IMR-90 (cell line): ENCODE data around the gene RNU6-7. TPM values are rescaled to one million over a fixed set of nuclear protein-coding genes. Genes with fewer than 3 reads are reported as not detected.

Source experiments
- ATAC-seq: fragments of 200-7000 bp; cut with Tn5 transposase; 2 replicates; pipeline ENCODE4 v1.9.1; 2020; ENCODE audit warnings: low read depth, mild to moderate bottlenecking, moderate library complexity
- BruUV-seq: library from RNA; stranded (reverse); fragments of 400-500 nt; replicated peaks from 2 replicates; lab custom pipeline; 2021; lab: Mats Ljungman, UMichigan
- CTCF ChIA-PET: fragments of 300-600 bp; formaldehyde crosslinking; extraction: SDS; loops from one replicate; lab custom pipeline; 2021; ENCODE audit warnings: antibody characterized with exemption; lab: Yijun Ruan, JAX
- POLR2A ChIA-PET: fragments of 300-600 bp; sonication (Branson Sonifier 250); formaldehyde crosslinking; loops from one replicate; lab custom pipeline; 2022; ENCODE audit warnings: antibody characterized with exemption; ENCODE audit not compliant: unreplicated experiment; lab: Charles Lee
- DNase-seq: peaks from one replicate; pipeline ENCODE4 v3.0.0; 2013
- H2AFZ ChIP-seq: replicated peaks from 2 replicates; pipeline ENCODE3; 2013; ENCODE audit warnings: low read length, mild to moderate bottlenecking; ENCODE audit not compliant: poor library complexity
- H2AK5ac ChIP-seq: 2 replicates; pipeline ENCODE4 v1.6.1; 2013; ENCODE audit warnings: low read depth, low read length, inconsistent platforms
- H2AK9ac ChIP-seq: replicated peaks from 2 replicates; pipeline ENCODE3; 2013; ENCODE audit warnings: mild to moderate bottlenecking, low read depth, low read length, moderate library complexity; ENCODE audit not compliant: poor library complexity
- H2BK120ac ChIP-seq: 2 replicates; pipeline ENCODE4 v1.6.1; 2013; ENCODE audit warnings: low read depth, low read length, inconsistent platforms
- H2BK15ac ChIP-seq: 3 replicates; pipeline ENCODE4 v1.6.1; 2013; ENCODE audit warnings: low read depth, low read length, inconsistent platforms
- H2BK20ac ChIP-seq: 2 replicates; pipeline ENCODE4 v1.6.1; 2013; ENCODE audit warnings: low read depth, mild to moderate bottlenecking, inconsistent platforms, low read length, moderate library complexity
- H2BK5ac ChIP-seq: 2 replicates; pipeline ENCODE4 v1.6.1; 2013; ENCODE audit warnings: mild to moderate bottlenecking, low read depth, low read length, inconsistent platforms; ENCODE audit not compliant: poor library complexity, severe bottlenecking
- H3K14ac ChIP-seq: replicated peaks from 2 replicates; pipeline ENCODE4 v1.6.1; 2013; ENCODE audit warnings: low read depth, low read length, inconsistent platforms
- H3K18ac ChIP-seq: 2 replicates; pipeline ENCODE4 v1.6.1; 2013; ENCODE audit warnings: low read depth, low read length, control low read depth
- H3K23ac ChIP-seq: 2 replicates; pipeline ENCODE4 v1.6.1; 2013; ENCODE audit warnings: low read depth, low read length, inconsistent platforms
- H3K27ac ChIP-seq: 2 replicates; pipeline ENCODE4 v1.5.1; 2013; ENCODE audit warnings: mild to moderate bottlenecking, control low read depth, low read length; ENCODE audit not compliant: insufficient read depth
- H3K27me3 ChIP-seq: 2 replicates; pipeline ENCODE4 v1.6.1; 2013; ENCODE audit warnings: low read length; ENCODE audit not compliant: control insufficient read depth, insufficient read depth
- H3K36me3 ChIP-seq: 2 replicates; pipeline ENCODE4 v1.6.1; 2013; ENCODE audit warnings: low read length, mixed read lengths; ENCODE audit not compliant: control insufficient read depth, insufficient read depth
- H3K4ac ChIP-seq: 2 replicates; pipeline ENCODE4 v1.6.1; 2013; ENCODE audit warnings: low read depth, low read length, inconsistent platforms
- H3K4me1 ChIP-seq: 2 replicates; pipeline ENCODE4 v1.6.1; 2013; ENCODE audit warnings: low read length, mixed read lengths; ENCODE audit not compliant: control insufficient read depth, insufficient read depth
- H3K4me2 ChIP-seq: 2 replicates; pipeline ENCODE4 v1.6.1; 2013; ENCODE audit warnings: low read depth, mild to moderate bottlenecking, control low read depth, low read length, moderate library complexity
- H3K4me3 ChIP-seq: 2 replicates; pipeline ENCODE4 v1.5.1; 2013; ENCODE audit warnings: low read depth, mild to moderate bottlenecking, control low read depth, low read length, moderate library complexity; ENCODE audit not compliant: insufficient read depth
- H3K56ac ChIP-seq: 2 replicates; pipeline ENCODE4 v1.6.1; 2013; ENCODE audit warnings: low read length, inconsistent platforms; ENCODE audit not compliant: insufficient read depth; ENCODE audit errors: extremely low read depth
- H3K79me1 ChIP-seq, 2 experiments: 2 replicates each; pipeline ENCODE4 v1.6.1; 2013; ENCODE audit warnings: low read length in 2 of 2, inconsistent platforms in 1 of 2, low read depth in 1 of 2
- H3K9ac ChIP-seq: 2 replicates; pipeline ENCODE4 v1.6.1; 2013; ENCODE audit warnings: low read depth, low read length, control low read depth
- H3K9me1 ChIP-seq: 2 replicates; pipeline ENCODE4 v1.6.1; 2013; ENCODE audit warnings: low read length, inconsistent platforms; ENCODE audit not compliant: insufficient read depth
- H3K9me3 ChIP-seq: 2 replicates; pipeline ENCODE4 v1.6.1; 2013; ENCODE audit warnings: low read length; ENCODE audit not compliant: control insufficient read depth, insufficient read depth
- H4K20me1 ChIP-seq: 2 replicates; pipeline ENCODE4 v1.6.1; 2013; ENCODE audit warnings: low read length, inconsistent platforms; ENCODE audit not compliant: insufficient read depth
- H4K5ac ChIP-seq: 2 replicates; pipeline ENCODE4 v1.6.1; 2013; ENCODE audit warnings: mild to moderate bottlenecking, low read depth, low read length, control low read depth
- H4K8ac ChIP-seq, 2 experiments: 2 replicates each; pipeline ENCODE4 v1.6.1; 2013; ENCODE audit warnings: low read depth in 2 of 2, low read length in 2 of 2, control low read depth in 1 of 2, inconsistent platforms in 1 of 2
- H4K91ac ChIP-seq: 2 replicates; pipeline ENCODE4 v1.6.1; 2013; ENCODE audit warnings: low read depth, low read length, inconsistent platforms; ENCODE audit not compliant: insufficient read depth
- BHLHE40 ChIP-seq: fragments of 150-350 bp; IDR thresholded peaks from 2 replicates; pipeline ENCODE4 v1.6.1; 2016; ENCODE audit warnings: mild to moderate bottlenecking, low read depth, low read length
- CEBPB ChIP-seq: IDR thresholded peaks from 2 replicates; pipeline ENCODE4 v1.6.1; 2012; ENCODE audit warnings: low read depth, low read length, improper control_type of control experiment
- CHD1 ChIP-seq: IDR thresholded peaks from 2 replicates; pipeline ENCODE4 v1.6.1; 2012; ENCODE audit warnings: low read depth, low read length, improper control_type of control experiment
- CTCF ChIP-seq: conservative IDR thresholded peaks from 2 replicates; pipeline ENCODE4 v1.5.1; 2012; ENCODE audit warnings: mild to moderate bottlenecking, low read depth, low read length, improper control_type of control experiment
- FOS ChIP-seq: fragments of 150-350 bp; IDR thresholded peaks from 2 replicates; pipeline ENCODE4 v1.6.1; 2016; ENCODE audit warnings: low read depth, low read length
- MAFK ChIP-seq: IDR thresholded peaks from 2 replicates; pipeline ENCODE4 v1.6.1; 2012; ENCODE audit warnings: low read depth, low read length, improper control_type of control experiment
- MAZ ChIP-seq: IDR thresholded peaks from 2 replicates; pipeline ENCODE4 v1.6.1; 2012; ENCODE audit warnings: low read depth, mild to moderate bottlenecking, low read length, improper control_type of control experiment, moderate library complexity, borderline replicate concordance
- MXI1 ChIP-seq: IDR thresholded peaks from 2 replicates; pipeline ENCODE4 v1.6.1; 2012; ENCODE audit warnings: low read depth, mild to moderate bottlenecking, low read length, moderate library complexity, borderline replicate concordance
- NFE2L2 ChIP-seq: fragments of 150-350 bp; IDR thresholded peaks from 2 replicates; pipeline ENCODE4 v1.6.1; 2016; ENCODE audit warnings: low read depth, mild to moderate bottlenecking, low read length
- POLR2A ChIP-seq: IDR thresholded peaks from 2 replicates; pipeline ENCODE4 v1.6.1; 2012; ENCODE audit warnings: mild to moderate bottlenecking, low read depth, low read length
- RAD21 ChIP-seq: IDR thresholded peaks from 2 replicates; pipeline ENCODE4 v1.6.1; 2012; ENCODE audit warnings: low read length, improper control_type of control experiment
- RCOR1 ChIP-seq: IDR thresholded peaks from 2 replicates; pipeline ENCODE4 v1.6.1; 2012; ENCODE audit warnings: mild to moderate bottlenecking, low read length, improper control_type of control experiment; ENCODE audit not compliant: insufficient replicate concordance
- RFX5 ChIP-seq: IDR thresholded peaks from 2 replicates; pipeline ENCODE4 v1.8.0; 2012; ENCODE audit warnings: low read depth, mild to moderate bottlenecking, low read length, moderate library complexity
- SMC3 ChIP-seq: fragments of 150-350 bp; IDR thresholded peaks from 2 replicates; pipeline ENCODE4 v1.6.1; 2016; ENCODE audit warnings: low read depth, mild to moderate bottlenecking, antibody characterized with exemption, low read length, moderate library complexity
- WGBS, 2 experiments: methylation state at CpG; one replicate each; pipeline versions ENCODE4 v1.1.5 to v1.1.7; 2013; ENCODE audit warnings: missing lambda C conversion rate in 2 of 2; ENCODE audit not compliant: insufficient read length in 1 of 2; ENCODE audit errors: extremely low coverage in 2 of 2; 5-methylcytosine and 5-hydroxymethylcytosine counted together
- dilution Hi-C: fragments of 300-500 bp; cut with HindIII; formaldehyde crosslinking; loops from one replicate; pipeline ENCODE4 v1.14.3; 2018; ENCODE audit warnings: low sequenced_read_pairs; ENCODE audit not compliant: unreplicated experiment
- in situ Hi-C: fragments of 300-500 bp; cut with MboI; formaldehyde crosslinking; loops from 3 replicates; pipeline ENCODE4 v1.14.3; 2019; ENCODE audit warnings: low sequenced_read_pairs, inconsistent platforms, mixed read lengths
- intact Hi-C: fragments of 100-400 bp; cut with micrococcal nuclease; formaldehyde crosslinking; loops from 2 replicates; pipeline ENCODE4 v1.10.0; 2022
- polyA plus RNA-seq, 3 experiments: library from polyadenylated mRNA; depleted of rRNA; stranded (reverse); fragments of >200 nt; gene quantifications; 2 replicates each; pipeline ENCODE4 v1.2.3, GENCODE V29; 2012; ENCODE audit warnings: low replicate concordance in 1 of 3
- total RNA-seq: library from RNA; depleted of rRNA; stranded (reverse); fragments of >200 nt; gene quantifications from 2 replicates; pipeline ENCODE4 v1.2.3, GENCODE V29; 2012
- TF ChIP-seq, protein P1 (sequence below): fragments of 150-350 bp; IDR thresholded peaks from 2 replicates; pipeline ENCODE4 v1.6.1; 2017; ENCODE audit warnings: mild to moderate bottlenecking, antibody characterized with exemption, low read length, low read depth
- TF ChIP-seq, protein P2 (sequence below): fragments of 150-350 bp; IDR thresholded peaks from 2 replicates; pipeline ENCODE4 v1.6.1; 2016; ENCODE audit warnings: low read depth, mild to moderate bottlenecking, low read length, moderate library complexity, borderline replicate concordance

Gene RNU6-7
- total and polyA plus RNA-seq, 2 of the 4 experiments (the other 2 are of a cell fraction) = not detected

- dilution Hi-C loops = no loop called here
- no peak overlapping the region for H4K8ac ChIP-seq
- no peak overlapping the region for H3K23ac ChIP-seq
- H3K9me3 ChIP-seq = no peaks in the 10 kb centered on the region
- H2BK20ac ChIP-seq = no peak overlapping the region
- ChIA-PET CTCF (no interaction called here), POLR2A (no interaction called here)
- no peak overlapping the region for H2BK120ac ChIP-seq
- no peak overlapping the region for H4K91ac ChIP-seq
- no peak overlapping the region for H3K4me2 ChIP-seq
- no peaks in the 10 kb centered on the region for H3K9me1 ChIP-seq
- no peak overlapping the region for H2BK5ac ChIP-seq
- H2AK5ac ChIP-seq = no peak overlapping the region
- no peak overlapping the region for H2AK9ac ChIP-seq
- H3K27ac ChIP-seq = no peak overlapping the region
- DNase-seq (no peak), ATAC-seq (no peak)
- H3K14ac ChIP-seq = no peak overlapping the region
- no peak overlapping the region for H3K4me3 ChIP-seq
- no peak overlapping the region for H3K18ac ChIP-seq
- in situ Hi-C loops = no loop called here
- H3K79me1 ChIP-seq = no peaks in the 10 kb centered on the region
- H3K4me1 ChIP-seq = no peaks in the 10 kb centered on the region
- H3K36me3 ChIP-seq = no peaks in the 10 kb centered on the region
- no CpG with 5 or more reads among the region's 5 CpGs for WGBS, 2 experiments
- no peak overlapping the region for H2AFZ ChIP-seq
- H3K56ac ChIP-seq = no peak overlapping the region
- no peak overlapping the region for H2BK15ac ChIP-seq
- H3K4ac ChIP-seq = no peak overlapping the region
- H3K27me3 ChIP-seq = no peaks in the 10 kb centered on the region
- intact Hi-C loops = no loop called here
- TF ChIP-seq, protein P1, sequence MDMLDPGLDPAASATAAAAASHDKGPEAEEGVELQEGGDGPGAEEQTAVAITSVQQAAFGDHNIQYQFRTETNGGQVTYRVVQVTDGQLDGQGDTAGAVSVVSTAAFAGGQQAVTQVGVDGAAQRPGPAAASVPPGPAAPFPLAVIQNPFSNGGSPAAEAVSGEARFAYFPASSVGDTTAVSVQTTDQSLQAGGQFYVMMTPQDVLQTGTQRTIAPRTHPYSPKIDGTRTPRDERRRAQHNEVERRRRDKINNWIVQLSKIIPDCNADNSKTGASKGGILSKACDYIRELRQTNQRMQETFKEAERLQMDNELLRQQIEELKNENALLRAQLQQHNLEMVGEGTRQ = no peak
- TF ChIP-seq CEBPB (no peak), MAZ (no peak), RAD21 (no peak), CHD1 (no peak), FOS (no peak), CTCF (no peak), MXI1 (no peak), RCOR1 (no peak), SMC3 (no peak), BHLHE40 (no peak), NFE2L2 (no peak), RFX5 (no peak), MAFK (no peak), POLR2A (no peak)
- TF ChIP-seq, protein P2, sequence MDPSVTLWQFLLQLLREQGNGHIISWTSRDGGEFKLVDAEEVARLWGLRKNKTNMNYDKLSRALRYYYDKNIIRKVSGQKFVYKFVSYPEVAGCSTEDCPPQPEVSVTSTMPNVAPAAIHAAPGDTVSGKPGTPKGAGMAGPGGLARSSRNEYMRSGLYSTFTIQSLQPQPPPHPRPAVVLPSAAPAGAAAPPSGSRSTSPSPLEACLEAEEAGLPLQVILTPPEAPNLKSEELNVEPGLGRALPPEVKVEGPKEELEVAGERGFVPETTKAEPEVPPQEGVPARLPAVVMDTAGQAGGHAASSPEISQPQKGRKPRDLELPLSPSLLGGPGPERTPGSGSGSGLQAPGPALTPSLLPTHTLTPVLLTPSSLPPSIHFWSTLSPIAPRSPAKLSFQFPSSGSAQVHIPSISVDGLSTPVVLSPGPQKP = no peak
- no peaks in the 10 kb centered on the region for H4K20me1 ChIP-seq
- H4K5ac ChIP-seq = no peak overlapping the region
- no peak overlapping the region for H3K9ac ChIP-seq
- BruUV-seq = no TSS peak
Measured at GRCh38 chr14:32171469-32171868, 30.4 kb upstream of the RNU6-7 start.
